Loucy (cell line): ENCODE results near the gene PRKCQ.

Source experiments
- CTCF ChIP-seq: fragments of 200-600 bp; sonication (generic); conservative IDR thresholded peaks from 2 replicates; pipeline ENCODE4 v1.5.1; 2014; ENCODE audit warnings: mild to moderate bottlenecking, antibody characterized with exemption, low read length
- EZH2phosphoT487 ChIP-seq: fragments of 200-600 bp; IDR thresholded peaks from 2 replicates; pipeline ENCODE4 v1.6.1; 2018; ENCODE audit warnings: antibody characterized with exemption, mild to moderate bottlenecking, moderate library complexity, borderline replicate concordance

DNA sequence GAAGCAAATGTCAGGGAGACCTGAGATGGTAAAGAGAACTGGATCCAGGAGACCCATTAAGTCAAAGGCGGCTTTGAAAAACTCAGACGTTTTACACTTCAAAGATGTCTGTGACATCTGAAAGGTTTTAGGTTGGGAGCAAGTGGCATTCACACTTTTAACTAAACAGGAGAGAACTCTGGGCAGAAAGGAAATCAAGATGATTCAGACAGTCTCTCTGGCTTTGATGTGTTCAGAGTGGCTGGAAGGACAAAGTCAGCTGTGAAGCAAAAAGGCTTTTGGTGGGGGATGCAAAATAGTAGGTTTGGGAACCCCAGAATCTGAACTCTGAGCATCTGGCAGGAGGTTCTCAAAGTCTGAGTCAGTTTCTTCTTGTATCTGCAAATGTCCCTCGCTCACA, 66.6 kb downstream of the PRKCQ start:
- TF ChIP-seq CTCF (no peak), EZH2phosphoT487 (no peak)
